ENCODE measurements around the gene MOGAT3.
"Not testable (repeated sequence)": the region's sequence is repeated elsewhere in the genome, so short reads cannot be mapped to it uniquely, and the experiment has no call there.

Gene MOGAT3

GRCh38 chr7:101202603-101202918 lies 1.7 kb upstream of the MOGAT3 start:
- DNase-seq: no peak

GRCh38 chr7:101201695-101202602 lies 1.1 kb upstream of the MOGAT3 start:
- DNase-seq: no peak

- DNase-seq: no peak
Measured at GRCh38 chr7:101200504-101200861, 353 bp downstream of the MOGAT3 start.

- DNase-seq: not testable (repeated sequence)
Measured at GRCh38 chr7:101199522-101199921, 1.3 kb downstream of the MOGAT3 start.

- DNase-seq: no peak
Measured at GRCh38 chr7:101198476-101198875, 2.4 kb downstream of the MOGAT3 start.

- no peak for DNase-seq
Measured at GRCh38 chr7:101197991-101198390, 2.8 kb downstream of the MOGAT3 start.

GRCh38 chr7:101195884-101196283 lies 5.0 kb downstream of the MOGAT3 start:
- no peak for DNase-seq

GRCh38 chr7:101189109-101189508 lies 11.7 kb downstream of the MOGAT3 start:
- no peak for DNase-seq

- DNase-seq: no peak
Measured at GRCh38 chr7:101186844-101187428, 13.9 kb downstream of the MOGAT3 start.

GRCh38 chr7:101186194-101186593 lies 14.6 kb downstream of the MOGAT3 start:
- no peak for DNase-seq

- DNase-seq: no peak
Measured at GRCh38 chr7:101185258-101185839, 15.5 kb downstream of the MOGAT3 start.

GRCh38 chr7:101180130-101180755 lies 20.6 kb downstream of the MOGAT3 start, which contains the start of gene NAT16:
NAT16 (minus strand) TSS chr7:101180293; CDS start chr7:101174807, 5,486 bp downstream.
- no peak for DNase-seq

- DNase-seq: no peak
Measured at GRCh38 chr7:101179713-101180112, 21.1 kb downstream of the MOGAT3 start.

GRCh38 chr7:101179117-101179516 lies 21.7 kb downstream of the MOGAT3 start:
- no peak for DNase-seq

GRCh38 chr7:101177644-101178043 lies 23.2 kb downstream of the MOGAT3 start:
- no peak for DNase-seq

- no peak for DNase-seq
Measured at GRCh38 chr7:101175664-101176063, 25.2 kb downstream of the MOGAT3 start.

GRCh38 chr7:101174322-101174854 lies 26.4 kb downstream of the MOGAT3 start:
- no peak for DNase-seq

GRCh38 chr7:101173752-101174244 lies 27.0 kb downstream of the MOGAT3 start:
- DNase-seq: peak; percentile 77

GRCh38 chr7:101172854-101173751 lies 27.7 kb downstream of the MOGAT3 start:
- DNase-seq: no peak

- no peak for DNase-seq
Measured at GRCh38 chr7:101172005-101172853, 28.6 kb downstream of the MOGAT3 start.

- no peak for DNase-seq
Measured at GRCh38 chr7:101171442-101171837, 29.4 kb downstream of the MOGAT3 start.

Data from stimulated activated CD4-positive, alpha-beta T cell treated with anti-CD3 and anti-CD28 coated beads, Interleukin-1b, Interleukin-23, amount 100 ng/mL, for 48 hours (primary cell).